HG03175 (cell line): Measurements from ENCODE around the gene ATP6V0B.

ENCODE experiments used
- ATAC-seq: cut with Tn5 transposase; IDR thresholded peaks from one replicate; pipeline ENCODE4 v1.9.1; 2021; ENCODE audit warnings: mild to moderate bottlenecking, moderate library complexity; ENCODE audit not compliant: unreplicated experiment

Gene ATP6V0B

GRCh38 chr1:44024903-44025525 lies 50.3 kb downstream of the ATP6V0B start:
- no peak for ATAC-seq

DNA sequence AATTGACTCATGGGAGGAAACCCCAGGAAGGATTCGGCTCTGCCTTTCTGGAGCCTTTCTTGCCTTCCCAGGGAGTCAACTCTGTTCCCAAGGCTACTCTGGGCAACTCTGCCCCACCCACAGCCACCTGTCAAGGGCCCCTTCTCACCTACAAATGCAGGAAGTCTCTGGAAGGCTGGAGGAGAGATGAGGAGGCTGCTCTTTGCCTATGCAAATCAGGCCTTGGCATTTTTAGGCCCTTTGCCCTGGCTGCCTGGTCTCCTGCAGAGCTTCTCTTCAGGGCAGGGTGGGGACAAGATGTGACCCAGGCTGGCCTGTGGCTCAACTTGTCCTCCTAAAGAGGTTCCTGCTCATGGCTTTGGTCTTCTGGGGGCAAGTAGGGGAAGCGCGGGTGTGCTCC lies 51.1 kb downstream of the ATP6V0B start:
- ATAC-seq = no peak

GRCh38 chr1:44027320-44027719 lies 52.6 kb downstream of the ATP6V0B start:
- ATAC-seq = no peak
